SU-DHL-6 (cell line): Measurements from ENCODE around the gene FBXW7.

Experiments used
- EZH2phosphoT487 ChIP-seq: fragments of 200-600 bp; sonication (generic), shearing (Covaris generic); conservative IDR thresholded peaks from 2 replicates; pipeline ENCODE4 v1.6.1; 2018; ENCODE audit warnings: mild to moderate bottlenecking, antibody characterized with exemption, low read length, moderate library complexity, mixed read lengths
- TF ChIP-seq, protein P1 (sequence below): fragments of 200-600 bp; sonication (generic); IDR thresholded peaks from one replicate; pipeline ENCODE4 v1.5.1; 2017; ENCODE audit warnings: antibody characterized with exemption, mild to moderate bottlenecking, low read length, moderate library complexity; ENCODE audit not compliant: insufficient read depth, poor library complexity, severe bottlenecking

DNA sequence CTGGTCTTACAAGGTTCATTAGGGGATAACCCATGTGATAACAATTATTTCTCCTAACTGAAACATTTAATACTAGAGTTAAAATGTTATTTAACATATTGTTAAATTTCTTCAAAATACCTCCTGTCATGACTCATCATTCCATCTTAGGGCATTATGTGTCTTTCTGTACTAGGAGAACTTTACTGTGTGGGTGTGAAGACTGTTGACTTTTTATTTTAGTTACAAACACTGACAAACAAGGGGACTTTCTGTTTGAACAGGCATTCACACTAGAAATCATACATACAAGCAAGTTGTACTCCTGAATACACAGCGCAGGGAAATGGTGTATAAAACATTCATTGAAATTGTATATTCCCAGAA is 175.9 kb downstream of the FBXW7 start:
- TF ChIP-seq, protein P1, sequence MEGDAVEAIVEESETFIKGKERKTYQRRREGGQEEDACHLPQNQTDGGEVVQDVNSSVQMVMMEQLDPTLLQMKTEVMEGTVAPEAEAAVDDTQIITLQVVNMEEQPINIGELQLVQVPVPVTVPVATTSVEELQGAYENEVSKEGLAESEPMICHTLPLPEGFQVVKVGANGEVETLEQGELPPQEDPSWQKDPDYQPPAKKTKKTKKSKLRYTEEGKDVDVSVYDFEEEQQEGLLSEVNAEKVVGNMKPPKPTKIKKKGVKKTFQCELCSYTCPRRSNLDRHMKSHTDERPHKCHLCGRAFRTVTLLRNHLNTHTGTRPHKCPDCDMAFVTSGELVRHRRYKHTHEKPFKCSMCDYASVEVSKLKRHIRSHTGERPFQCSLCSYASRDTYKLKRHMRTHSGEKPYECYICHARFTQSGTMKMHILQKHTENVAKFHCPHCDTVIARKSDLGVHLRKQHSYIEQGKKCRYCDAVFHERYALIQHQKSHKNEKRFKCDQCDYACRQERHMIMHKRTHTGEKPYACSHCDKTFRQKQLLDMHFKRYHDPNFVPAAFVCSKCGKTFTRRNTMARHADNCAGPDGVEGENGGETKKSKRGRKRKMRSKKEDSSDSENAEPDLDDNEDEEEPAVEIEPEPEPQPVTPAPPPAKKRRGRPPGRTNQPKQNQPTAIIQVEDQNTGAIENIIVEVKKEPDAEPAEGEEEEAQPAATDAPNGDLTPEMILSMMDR = no peak
- TF ChIP-seq EZH2phosphoT487 = no peak
